Daoy (cell line): Measurements from ENCODE around the gene SLC4A7. TPM values are rescaled to one million over a fixed set of nuclear protein-coding genes. Genes with fewer than 3 reads are reported as not detected.
"Not testable (repeated sequence)": the region's sequence is repeated elsewhere in the genome, so short reads cannot be mapped to it uniquely, and the experiment has no call there.

Experiments
- DNase-seq: peaks from one replicate; pipeline ENCODE4 v3.0.0-alpha.2; 2015; ENCODE audit warnings: low read depth
- total RNA-seq: library from RNA; depleted of rRNA; stranded (reverse); fragments of >200 nt; shearing (Covaris generic); gene quantifications from 2 replicates; pipeline ENCODE4 v1.2.3, GENCODE V29; 2014

SLC4A7 gene
- total RNA-seq, 1 experiment from 2014 or later = 63.0 TPM

DNA sequence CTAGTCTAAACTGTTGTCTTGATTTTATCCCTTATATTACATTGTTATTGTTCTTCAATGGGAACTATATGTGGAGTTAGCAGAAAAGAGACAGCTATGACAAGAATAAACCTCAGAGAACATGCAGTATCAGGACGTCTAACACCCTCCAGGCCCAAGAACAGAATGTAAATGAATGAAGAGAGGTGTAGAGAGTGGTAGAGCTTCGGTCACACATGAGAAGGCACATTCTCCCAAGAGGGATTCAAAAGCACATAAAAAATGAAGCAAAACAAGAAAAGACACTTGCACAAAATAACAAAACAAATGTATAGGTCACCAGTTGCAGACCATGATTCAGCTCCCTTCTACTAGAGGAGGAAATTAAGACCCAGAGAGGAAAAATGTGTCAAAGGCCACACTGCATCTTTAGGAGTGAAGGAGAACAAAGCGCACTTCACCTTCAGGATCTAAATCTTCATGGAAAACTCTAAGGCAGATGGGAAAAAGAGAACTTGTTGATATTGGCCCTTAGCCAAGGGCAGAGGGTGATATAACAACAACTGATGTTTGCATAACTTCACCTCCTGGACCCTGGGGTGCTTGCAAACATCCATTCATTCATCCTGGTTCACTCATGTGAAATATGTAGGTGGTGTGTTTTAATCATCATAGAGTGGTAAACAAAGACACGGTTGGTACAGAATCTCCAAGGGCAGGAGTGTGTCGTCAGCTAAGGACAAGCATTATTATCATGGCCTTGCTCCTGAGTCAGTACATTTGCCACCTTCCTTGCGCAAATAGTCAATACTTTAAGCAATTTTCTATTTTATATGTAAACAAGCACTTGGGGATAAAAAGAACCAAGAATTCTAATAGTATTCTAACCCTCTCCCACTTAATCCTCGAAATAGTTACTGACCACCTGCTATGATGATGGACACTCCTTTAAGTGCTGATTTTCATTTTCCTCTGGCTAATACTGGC lies 123.8 kb downstream of the SLC4A7 start:
- DNase-seq = peak; percentile 32

DNA sequence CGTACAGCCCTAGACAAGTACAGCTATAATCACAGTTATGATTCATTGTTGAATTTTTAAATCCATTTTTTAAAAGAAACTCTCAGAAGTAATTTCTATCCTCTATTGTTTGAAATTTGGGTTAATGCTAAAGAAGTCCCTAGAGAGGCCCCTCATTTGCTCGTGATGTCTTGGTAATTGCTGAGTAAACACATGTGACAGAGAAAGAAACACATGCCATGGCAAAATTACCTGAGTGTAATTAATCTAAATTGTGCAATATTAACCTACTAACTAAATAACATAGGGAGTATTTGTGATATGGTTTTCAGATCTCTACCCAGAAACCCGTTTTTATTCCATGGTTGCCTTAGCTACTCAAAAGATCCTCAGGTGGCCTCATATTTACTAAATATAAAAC lies 125.8 kb downstream of the SLC4A7 start:
- DNase-seq = no peak

DNA sequence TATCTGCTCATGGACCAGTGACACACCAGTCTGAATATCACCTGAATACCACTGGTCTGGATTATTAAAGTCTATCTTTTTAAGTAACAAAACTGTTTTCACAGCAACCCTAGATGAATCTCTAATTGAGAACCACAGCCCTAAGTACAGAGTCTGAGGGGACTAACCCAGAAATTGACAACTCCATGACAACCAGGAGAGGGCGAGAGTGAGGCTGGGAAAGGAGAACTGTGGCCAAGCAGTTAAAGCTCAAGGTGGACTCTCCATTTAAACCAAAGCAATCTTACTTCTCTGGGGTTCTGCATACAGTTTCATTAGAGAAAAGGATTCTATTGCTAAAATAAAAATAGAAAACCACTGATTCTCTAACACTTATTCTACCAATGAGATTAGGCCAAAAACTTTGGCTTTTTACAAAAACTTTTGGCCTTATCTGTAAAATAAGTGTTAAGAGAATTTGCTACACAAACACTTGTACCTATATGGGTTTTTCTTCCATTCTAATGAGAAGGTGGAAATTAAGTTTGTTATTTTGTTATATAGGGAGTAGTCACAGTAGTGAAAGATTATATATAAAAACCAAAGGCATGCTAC lies 126.4 kb downstream of the SLC4A7 start:
- peak; percentile 46 for DNase-seq

DNA sequence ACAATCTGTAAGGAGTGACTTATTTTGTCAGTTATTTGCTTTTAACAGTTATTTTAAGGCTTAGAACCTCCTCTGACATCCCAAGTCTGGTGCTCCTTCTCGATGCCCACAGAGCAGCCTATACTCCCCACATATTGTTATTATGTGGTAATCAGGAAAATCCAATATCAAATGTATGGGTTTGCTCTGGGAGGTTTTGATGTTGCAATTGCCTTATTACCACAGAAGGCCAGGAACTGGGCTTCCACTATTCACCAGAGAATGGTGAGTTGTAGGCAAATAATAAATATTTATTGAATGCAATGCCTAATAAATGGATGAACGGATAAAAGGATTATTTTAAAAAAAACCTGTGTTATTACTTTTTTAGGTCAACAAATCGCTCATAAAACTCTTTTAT lies 127.2 kb downstream of the SLC4A7 start:
- no peak for DNase-seq

DNA sequence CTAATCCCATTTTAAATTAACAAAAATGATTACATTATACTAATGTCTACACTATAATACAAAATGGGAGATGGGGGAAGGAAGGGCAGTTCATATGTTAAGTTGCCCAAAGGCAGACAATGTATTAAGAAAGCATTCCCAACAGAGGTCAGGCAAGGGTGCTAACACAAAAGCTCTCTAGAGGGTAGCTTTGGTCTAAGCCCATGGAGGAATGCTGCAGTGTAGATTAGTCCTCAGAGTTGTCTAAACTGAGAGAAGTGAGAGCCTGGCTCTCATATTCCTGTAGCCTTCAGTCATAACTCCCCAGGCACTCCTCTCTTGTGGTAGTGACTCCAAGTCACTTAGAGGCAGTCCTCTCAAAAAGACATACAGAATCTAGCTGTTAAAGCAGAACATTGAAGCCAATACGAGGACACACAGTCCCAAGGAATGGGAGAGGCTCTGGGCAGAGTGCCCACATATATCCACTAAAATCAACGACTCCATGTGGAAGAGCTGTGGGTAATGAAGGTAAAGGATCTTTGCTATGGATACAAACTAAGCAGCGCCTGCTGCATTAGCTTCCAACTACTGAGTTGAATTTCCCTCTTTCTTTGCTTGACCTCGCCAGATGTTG lies 129.5 kb downstream of the SLC4A7 start:
- no peak for DNase-seq

DNA sequence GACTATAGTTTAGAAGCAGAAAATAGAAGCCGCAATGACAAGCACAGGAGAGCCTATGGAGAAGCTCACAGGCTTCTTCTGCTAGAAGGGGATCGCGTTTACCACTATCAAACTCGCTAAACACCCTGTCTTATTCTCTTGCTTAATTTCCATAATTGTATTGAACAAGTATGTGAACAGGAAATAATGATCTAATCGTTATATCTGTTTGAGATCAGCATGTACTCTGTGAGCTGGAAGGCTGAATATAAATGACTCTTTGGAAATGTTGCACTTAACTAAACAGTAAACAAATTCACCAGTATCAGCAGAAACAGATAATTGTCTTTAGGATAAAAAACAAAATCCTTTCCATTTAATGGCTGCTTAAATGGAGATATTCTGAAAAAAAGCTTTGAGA lies 130.0 kb downstream of the SLC4A7 start:
- DNase-seq = no peak

DNA sequence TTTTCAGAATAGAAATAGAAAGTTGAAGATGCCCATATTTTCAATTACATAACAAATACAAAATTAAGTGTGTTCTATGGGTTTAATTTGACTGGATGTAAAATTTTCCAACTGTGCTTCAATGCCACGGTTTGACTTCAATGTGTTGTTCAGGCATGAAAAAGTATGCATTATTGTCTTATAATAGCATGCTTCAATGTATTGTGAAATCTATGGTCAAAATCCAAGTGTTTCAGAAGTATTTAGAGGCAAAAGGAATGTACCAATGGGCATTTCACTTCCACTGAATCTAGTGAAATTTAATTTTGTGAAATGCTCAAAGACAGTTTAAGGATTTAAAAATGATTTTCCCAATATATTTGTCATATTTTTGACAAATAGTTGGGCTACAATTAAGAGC lies 131.0 kb downstream of the SLC4A7 start:
- DNase-seq = no peak

DNA sequence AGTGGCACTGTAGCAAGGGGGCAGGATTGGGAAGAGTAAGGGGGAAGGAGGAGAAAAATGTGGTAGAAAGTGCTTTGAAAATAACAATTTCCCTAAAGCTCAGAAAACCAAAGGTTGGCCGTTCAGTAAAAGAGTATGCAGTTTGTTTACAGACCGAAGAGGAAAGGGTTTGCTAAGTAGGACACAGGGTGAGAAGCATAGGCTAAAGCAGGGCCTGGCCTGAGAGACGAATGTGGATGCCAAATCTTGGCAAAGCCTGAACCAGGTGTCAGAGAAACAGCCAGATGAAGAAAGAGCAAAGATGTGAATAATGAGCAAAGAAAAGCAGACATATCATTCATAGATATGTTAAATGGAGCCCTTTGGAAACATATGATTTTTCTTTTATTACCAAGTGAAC lies 132.1 kb downstream of the SLC4A7 start:
- DNase-seq = no peak

DNA sequence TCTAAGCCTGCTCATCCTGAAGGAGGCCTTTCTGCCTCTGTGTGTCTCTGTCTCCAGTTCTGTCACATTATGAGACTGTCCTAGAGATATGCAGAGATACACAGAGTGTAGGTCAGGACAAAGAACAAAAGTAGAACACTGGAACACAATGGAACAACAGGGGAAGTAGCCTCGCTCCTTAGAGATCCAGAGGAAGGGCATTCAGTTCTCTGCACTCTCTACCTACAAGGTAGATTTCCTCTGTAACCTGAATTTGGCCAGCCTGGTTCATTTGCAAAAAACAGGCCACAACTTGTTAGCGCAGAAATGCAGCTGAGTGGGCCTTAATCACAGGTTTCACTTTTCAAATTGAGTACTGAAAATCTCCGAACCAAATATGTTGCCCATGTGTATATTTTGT lies 134.4 kb downstream of the SLC4A7 start:
- no peak for DNase-seq

DNA sequence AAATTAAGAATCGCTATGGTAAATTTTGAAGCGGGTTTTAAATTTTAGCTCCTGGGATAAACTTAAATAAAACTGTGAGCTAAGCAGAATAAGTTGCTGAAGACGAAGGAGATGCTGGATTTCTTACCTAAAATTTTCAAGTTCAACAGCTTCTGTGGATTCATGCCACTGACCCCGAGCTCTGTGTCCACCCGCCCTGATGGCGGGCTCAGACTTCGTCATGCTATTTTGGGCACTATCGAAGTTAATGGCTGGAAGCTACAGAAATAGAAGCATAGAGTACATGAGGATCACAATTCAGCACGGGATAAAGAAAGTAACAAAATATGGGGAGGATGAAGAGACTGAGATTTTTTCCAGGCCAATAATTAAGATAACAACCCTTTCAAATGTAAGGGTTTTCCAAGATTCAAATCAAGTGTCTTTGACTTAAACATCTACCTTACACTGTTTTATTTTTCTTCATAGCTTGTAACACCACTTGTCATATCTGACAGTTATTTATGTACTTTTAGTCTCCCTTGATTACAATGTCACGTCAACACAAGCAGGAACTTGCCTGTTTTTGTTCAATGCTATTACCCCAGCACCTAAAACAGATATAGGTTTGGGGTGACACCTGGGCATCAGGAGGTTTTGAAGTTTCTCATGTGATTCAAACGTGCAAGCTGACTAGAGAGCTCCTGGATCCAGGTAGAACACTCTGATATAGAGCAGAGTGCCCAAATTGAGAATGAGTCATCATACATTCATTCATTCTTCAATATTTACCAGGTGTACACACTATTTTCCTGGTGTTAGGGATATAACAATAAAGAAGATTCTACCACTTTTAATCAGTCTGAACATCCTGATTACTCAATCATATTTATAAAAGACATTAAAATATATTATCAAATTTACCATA lies 138.0 kb downstream of the SLC4A7 start:
- DNase-seq = no peak

DNA sequence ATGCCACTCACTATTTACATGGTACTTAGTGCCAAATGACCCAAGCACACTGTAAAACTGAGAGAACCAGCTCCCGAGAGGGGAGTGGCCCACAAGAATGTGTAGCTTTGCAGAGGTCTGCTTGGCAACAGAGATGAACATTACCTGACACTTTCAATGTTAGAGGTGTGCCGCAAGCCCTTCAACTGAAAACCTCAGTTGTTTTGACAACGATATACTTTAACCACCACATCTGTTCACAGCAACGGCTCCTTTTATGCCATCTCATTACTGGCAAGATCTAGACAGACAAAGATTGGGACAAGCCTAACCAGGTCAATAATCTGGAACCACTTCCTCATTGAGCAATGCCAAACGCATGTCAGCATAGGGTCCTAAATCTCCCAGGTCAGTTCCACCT lies 138.7 kb downstream of the SLC4A7 start:
- no peak for DNase-seq

DNA sequence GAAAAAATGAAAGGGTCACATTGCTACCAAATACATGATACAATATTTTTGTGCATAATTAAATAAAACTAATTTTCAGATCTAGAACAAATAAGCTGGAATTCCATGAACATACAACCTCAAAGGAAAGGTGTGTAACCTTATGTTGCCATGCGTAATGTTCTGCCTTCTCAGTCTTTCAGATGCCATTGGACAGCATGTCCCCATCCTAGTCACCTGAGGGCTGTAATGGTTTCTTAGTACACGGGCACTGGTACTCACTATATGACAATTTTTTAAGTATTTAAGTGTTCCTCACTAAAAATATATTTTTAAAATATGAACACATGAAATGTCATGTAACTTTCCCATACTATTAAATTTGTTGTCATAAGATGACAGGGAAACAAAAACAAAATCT lies 139.1 kb downstream of the SLC4A7 start:
- no peak for DNase-seq

DNA sequence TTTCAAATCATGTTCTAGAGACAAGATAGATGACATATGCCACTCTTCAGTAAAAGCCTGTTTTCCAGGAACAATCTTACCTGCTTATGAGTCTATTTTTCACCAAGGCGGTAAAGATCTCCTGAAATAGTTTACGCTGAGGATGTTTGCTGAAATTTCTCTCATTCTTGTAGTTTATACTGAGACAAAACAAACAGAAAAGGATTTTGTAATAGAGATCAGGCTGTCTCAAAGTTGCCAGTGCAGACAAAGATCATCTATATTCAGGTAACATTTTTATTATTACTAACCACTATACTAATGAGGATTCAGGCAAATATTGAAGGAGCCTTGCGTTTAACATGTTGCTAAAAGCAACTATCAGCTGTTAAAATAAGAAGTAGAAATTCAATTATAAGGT lies 140.0 kb downstream of the SLC4A7 start:
- DNase-seq = no peak

DNA sequence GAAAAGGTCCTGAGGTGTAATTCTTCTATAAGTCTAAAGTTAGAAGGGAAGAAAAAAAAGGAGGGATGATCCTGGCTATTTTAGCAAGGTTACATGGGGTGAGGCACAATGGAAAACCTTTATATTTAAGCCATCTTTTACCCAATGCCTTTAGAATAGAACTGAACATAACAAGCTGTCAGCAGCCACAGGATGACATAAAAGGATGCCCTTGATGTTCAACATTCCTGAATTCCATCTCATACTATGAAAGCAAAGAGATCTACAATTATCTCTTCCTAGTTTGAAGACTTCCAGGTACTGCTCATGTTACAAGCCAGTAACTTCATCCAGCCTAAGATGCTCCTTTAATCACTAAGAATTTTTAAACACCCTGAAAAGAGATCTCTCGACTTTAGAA lies 141.9 kb downstream of the SLC4A7 start:
- no peak for DNase-seq

DNA sequence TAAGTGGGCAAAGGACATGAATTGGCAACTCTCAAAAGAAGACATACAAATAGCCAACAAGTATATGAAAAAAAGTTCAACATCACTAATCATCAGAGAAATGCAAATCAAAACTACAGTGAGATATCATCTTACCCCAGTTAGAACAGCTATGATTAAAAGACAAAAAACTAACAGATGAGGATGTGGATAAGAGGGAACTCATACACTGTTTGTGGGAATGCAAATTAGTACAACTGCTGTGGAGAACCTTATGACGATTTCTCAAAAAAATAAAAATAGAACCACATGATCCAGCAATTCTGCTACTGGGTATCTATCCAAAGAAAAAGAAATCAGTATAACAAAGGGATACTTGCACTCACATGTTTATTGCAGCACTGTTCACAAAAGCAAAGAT lies 143.7 kb downstream of the SLC4A7 start:
- no peak for DNase-seq

DNA sequence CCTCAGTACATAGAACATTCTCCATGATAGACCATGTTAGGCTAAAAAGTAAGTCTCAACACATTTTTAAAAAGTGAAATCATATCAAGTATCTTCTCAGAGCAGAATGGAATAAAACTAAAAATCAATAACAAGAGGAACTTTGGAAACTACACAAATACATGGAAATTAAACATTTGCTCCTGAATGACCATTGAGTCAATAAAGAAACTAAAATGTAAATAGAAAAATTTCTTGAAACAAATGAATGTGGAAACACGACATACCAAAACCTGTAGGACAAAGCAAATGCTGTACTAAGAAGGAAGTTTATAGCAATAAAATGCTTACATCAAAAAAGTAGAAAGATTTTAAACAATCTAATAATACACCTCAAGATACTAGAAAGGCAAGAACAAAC lies 148.6 kb downstream of the SLC4A7 start:
- DNase-seq = no peak

DNA sequence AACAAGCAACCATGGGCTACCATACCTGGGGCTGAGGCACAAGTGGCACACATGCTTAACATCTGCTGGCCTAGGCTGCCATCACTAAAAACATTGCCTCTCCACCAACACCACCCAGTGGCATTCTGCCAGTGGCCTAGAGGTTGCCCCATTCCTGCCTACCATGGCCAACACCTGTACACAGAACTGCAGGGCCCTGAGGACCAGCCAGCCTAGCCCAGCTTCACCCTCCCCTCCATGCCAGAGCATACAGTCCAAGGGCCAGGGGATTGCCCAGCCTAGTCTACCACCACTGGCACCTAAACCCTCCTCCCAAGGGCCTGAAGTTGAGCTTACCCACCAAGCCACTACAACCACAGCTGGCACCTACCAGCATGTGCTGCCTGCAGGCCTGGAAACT lies 150.3 kb downstream of the SLC4A7 start:
- DNase-seq = no peak

DNA sequence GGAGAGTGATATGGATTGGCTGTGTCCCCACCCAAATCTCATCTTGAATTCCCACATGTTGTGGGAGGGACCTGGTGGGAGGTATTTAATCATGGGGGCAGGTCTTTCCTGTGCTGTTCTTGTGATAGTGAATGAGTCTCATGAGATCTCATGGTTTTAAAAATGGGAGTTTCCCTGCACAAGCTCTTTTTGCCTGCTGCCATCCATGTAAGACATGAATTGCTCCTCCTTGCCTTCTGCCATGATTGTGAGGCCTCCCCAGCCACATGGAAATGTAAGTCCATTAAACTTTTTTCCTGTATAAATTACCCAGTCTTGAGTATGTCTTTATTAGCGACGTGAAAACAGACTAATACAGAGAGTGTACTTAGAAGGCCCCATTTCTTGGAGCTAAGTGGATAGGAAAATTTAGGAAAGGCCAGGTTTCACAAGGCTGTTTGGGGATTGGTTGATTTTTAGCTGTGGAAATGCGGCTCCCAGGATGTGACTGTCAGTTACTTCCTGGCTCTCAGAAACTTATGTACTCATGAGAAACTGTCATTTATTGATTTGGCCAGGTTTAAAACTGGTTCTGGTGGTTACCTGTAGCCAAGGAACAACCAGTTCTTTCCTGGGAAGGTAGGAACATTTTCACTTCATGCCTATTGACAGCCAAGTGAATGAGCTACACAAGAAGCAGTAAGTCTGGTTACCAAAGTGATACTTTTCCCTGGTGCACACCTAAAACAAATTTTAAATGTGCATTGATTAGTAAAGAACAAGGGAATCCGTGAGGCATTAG lies 155.0 kb downstream of the SLC4A7 start:
- DNase-seq = not testable (repeated sequence)

DNA sequence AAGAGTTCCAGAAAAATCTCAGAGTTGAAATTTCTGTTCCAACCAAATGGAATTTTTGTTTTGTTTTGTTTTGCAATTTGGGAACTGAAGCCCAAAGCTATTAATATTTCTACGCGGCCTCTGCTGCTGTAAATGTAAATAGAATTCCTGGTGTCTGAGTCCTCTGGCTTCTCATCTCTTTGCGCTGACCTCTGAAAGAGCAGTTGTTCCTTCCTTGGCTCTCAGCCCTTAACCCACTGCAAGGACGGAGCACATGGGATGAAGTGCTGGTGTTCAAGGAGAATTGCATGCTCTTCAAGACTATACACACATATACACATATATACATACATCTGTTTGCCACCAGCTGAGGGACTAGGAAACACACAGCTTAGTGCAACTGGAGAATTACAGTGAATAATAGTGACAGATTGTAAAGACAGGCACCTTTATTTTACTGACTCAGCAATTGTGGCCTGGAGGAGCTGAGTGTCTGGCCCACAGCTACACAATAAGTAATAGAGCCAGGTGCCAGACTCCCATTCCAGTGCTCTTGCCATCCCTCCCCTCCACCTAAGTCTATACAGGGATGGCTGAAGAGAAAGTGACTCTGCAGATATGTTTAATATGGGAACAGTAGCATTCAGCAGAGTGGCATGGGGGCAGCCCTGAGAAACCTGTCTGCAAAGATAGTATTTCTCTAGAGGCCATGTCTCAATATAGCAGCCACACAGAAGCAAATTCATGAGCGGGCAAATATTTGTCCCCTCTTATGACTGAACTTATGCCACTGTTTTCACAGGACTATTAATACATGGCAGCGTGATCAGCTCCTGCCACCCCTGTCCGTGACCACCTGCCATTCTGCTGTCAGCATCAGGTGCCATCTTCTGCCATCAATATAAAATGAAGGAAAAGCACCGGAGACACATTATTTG lies 157.3 kb downstream of the SLC4A7 start:
- DNase-seq = peak; percentile 42

DNA sequence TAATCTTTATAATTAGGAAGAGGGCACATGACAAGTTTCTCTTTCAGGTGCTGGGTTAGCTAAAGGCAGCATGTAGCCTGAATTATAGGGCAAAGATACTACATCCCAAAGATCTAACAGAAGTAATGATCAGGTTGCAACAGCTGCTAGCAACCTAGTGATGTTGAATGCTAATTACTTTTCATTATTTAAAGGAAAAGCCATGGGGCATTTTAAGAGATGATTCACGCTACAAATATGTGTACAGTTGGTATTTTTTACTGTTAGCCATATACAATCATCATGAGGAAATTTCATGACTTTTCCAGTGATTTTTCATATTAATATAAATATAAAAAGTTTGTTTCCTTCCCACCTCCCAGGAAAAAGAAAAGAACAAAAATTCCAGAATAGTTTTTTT lies 158.0 kb downstream of the SLC4A7 start:
- DNase-seq = no peak
